ENCODE data around the gene TENT4B. TPM values are rescaled to one million over a fixed set of nuclear protein-coding genes. Genes with fewer than 3 reads are reported as not detected.

TENT4B gene
- total RNA-seq, 1 donor from 2014 or later = 8.4 TPM

DNA sequence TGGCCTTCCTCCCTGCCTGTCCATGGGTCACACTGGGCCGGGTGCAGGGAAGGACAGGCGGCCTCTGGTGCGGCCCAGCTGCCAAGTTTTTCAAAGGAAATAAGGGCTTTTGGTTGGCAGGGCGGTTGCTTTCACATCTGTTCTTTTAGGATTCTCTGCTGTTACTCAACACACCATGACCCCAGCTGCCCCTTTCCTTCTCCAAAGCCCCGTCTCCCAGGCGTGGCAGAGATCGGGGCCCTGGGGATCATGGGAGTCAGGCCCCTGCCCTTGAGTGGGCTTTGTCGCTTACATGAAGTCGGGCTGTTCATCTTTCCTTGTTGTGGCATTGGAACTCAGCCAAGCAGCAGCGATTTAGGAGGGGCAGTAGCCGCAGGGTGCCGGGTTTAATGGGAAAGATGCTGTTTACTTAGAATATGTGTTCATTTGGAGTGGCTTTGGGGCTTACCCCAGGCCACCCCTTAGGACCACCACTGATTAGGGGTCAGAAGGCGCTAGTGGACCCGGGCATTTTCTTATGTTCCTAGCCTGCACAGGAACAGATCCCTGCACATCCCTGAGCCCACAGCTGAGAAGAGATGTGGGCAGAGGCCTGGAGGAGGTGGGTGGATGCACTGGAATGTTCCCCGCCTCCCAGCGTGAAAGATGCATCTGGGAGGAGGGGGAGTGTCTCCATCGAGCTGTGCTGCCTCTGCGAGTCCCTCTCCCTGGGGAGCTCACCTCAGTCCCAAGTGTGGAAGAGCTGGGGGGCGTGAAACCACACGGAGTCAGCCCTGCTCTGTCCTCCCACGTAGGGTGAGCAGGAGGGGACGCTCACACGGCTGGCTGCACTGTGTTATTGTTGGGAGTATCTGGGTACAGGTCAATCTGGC lies 106.5 kb downstream of the TENT4B start:
- no peak overlapping the region for H3K27ac Mint-ChIP-seq (ENCODE audit: unreplicated experiment)
- H3K4me3 Mint-ChIP-seq (ENCODE audit: unreplicated experiment) = peak overlapping the region; percentile 3
- peaks cover 4% of the 10 kb centered on the region for H3K9me3 Mint-ChIP-seq (ENCODE audit: low read depth)
- peaks cover 9% of the 10 kb centered on the region for H3K27me3 Mint-ChIP-seq (ENCODE audit: low read depth)
- DNase-seq (ENCODE audit: low spot score) = peak; percentile 61
- H3K36me3 Mint-ChIP-seq (ENCODE audit: low read depth) = no peaks in the 10 kb centered on the region
- H3K4me1 Mint-ChIP-seq (ENCODE audit: low read depth) = peaks cover 17% of the 10 kb centered on the region
- TF ChIP-seq, protein P1, sequence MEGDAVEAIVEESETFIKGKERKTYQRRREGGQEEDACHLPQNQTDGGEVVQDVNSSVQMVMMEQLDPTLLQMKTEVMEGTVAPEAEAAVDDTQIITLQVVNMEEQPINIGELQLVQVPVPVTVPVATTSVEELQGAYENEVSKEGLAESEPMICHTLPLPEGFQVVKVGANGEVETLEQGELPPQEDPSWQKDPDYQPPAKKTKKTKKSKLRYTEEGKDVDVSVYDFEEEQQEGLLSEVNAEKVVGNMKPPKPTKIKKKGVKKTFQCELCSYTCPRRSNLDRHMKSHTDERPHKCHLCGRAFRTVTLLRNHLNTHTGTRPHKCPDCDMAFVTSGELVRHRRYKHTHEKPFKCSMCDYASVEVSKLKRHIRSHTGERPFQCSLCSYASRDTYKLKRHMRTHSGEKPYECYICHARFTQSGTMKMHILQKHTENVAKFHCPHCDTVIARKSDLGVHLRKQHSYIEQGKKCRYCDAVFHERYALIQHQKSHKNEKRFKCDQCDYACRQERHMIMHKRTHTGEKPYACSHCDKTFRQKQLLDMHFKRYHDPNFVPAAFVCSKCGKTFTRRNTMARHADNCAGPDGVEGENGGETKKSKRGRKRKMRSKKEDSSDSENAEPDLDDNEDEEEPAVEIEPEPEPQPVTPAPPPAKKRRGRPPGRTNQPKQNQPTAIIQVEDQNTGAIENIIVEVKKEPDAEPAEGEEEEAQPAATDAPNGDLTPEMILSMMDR (IDR thresholded peaks at IDR 0.05) = no peak

DNA sequence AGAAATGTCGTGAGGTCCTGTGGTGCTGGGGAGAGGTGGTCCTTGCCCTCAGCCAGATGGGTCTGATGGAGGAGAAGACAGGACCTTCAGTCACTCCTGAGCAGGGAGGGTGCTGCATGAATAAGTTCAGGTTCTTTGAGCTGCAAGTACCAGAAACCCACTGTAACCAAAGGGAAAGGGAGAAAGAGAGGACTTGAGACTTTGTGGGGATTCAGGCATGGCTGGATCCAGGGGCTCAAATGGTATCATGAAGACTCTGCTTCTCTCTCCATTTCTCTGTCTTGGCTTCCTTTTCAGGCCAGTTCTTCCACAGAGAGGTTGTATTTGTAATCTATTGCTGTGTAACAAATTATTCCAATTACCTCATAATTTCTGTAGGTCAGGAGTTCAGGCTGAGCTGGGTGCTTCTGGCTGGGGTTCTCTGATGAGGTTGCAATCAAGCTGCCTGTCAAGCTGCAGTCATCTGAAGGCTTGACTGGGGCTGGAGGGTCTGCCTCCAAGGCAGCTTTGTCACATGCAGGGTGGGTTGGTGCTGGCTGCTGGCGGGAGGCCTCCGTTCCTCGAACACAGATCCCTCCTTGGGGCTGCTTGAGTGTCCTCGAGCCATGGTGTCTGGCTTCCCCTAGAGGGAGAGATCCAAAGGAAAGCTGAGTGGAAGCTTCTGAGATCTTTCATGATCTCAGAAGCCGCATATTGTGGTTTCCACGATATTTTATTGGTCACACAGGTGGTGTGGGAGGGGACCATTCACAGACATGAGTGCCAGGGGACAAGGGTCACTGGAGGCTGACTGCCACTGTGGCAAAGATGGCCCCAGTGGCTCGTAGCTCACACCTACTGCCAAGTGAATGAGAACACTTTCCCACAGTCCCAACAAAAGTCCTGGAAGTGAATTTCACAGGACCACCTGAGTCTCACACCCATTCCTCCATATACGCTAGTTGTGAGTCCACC lies 107.4 kb downstream of the TENT4B start:
- TF ChIP-seq, protein P1 (IDR thresholded peaks at IDR 0.05) = no peak
- no peak overlapping the region for H3K4me3 Mint-ChIP-seq (ENCODE audit: unreplicated experiment)
- no peak overlapping the region for H3K27ac Mint-ChIP-seq (ENCODE audit: unreplicated experiment)
- no peaks in the 10 kb centered on the region for H3K36me3 Mint-ChIP-seq (ENCODE audit: low read depth)
- H3K4me1 Mint-ChIP-seq (ENCODE audit: low read depth) = peaks cover 19% of the 10 kb centered on the region
- peaks cover 8% of the 10 kb centered on the region for H3K27me3 Mint-ChIP-seq (ENCODE audit: low read depth)
- peak; percentile 59 for DNase-seq (ENCODE audit: low spot score)
- peaks cover 5% of the 10 kb centered on the region for H3K9me3 Mint-ChIP-seq (ENCODE audit: low read depth)

DNA sequence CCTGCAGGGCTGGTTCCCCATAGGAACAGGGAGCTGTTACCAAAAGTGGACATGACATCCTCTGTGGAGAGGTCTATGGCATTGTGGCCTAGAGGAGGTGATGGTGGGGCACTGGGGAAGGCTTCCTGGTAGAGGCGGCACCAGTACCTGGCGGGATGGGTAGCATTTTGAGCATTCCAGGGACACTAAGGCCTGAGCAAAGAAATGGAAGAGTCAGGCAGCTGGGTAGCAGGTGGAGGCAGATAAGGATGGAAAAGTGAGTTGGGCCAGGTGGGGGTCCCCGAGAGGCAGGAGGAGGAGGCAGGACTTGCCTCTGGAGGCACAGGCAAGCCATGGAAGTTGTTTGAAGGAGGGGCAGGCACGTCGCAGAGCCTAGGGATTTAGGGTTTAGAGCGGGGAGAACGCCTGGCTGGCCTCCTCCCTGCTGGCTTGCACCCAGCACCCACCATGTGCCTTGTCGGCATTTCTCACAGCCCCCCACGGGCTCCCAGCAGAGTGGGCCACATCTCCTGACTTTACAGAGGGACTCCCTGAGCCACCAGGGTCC lies 108.1 kb downstream of the TENT4B start:
- DNase-seq (ENCODE audit: low spot score) = peak; percentile 51
- H3K9me3 Mint-ChIP-seq (ENCODE audit: low read depth) = peaks cover 2% of the 10 kb centered on the region
- peaks cover 7% of the 10 kb centered on the region for H3K27me3 Mint-ChIP-seq (ENCODE audit: low read depth)
- H3K4me3 Mint-ChIP-seq (ENCODE audit: unreplicated experiment) = no peak overlapping the region
- peaks cover 25% of the 10 kb centered on the region for H3K4me1 Mint-ChIP-seq (ENCODE audit: low read depth)
- no peaks in the 10 kb centered on the region for H3K36me3 Mint-ChIP-seq (ENCODE audit: low read depth)
- H3K27ac Mint-ChIP-seq (ENCODE audit: unreplicated experiment) = no peak overlapping the region
- TF ChIP-seq, protein P1 (IDR thresholded peaks at IDR 0.05) = no peak

DNA sequence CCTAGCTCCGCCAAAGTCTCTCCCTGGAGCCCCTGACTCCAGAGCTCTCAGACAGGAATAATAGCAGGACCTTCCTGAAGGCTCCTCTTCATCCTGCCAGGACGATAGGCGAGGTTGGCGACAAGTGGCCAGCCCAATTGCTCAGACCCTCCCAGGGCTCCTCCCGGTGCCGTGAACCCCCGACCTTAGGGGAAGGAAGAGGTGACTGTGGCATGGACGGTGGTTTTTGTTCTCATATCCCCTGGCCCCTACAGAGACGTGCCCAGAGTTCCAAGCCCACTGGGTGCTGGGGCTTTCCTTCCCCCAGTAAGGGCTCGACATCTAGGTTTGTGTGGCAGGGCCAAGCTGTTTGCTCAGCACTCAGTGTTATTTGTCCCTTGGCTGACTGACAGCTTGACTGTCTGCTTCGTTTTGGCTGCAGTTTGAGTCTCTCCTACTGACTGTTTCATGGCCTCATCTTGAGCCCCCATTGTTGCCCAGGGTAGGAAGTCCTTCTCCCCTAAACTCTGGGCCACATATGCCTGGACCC lies 108.7 kb downstream of the TENT4B start:
- no peaks in the 10 kb centered on the region for H3K36me3 Mint-ChIP-seq (ENCODE audit: low read depth)
- peaks cover 31% of the 10 kb centered on the region for H3K4me1 Mint-ChIP-seq (ENCODE audit: low read depth)
- DNase-seq (ENCODE audit: low spot score) = no peak
- peaks cover 7% of the 10 kb centered on the region for H3K27me3 Mint-ChIP-seq (ENCODE audit: low read depth)
- TF ChIP-seq, protein P1 (IDR thresholded peaks at IDR 0.05) = no peak
- H3K9me3 Mint-ChIP-seq (ENCODE audit: low read depth) = peaks cover 2% of the 10 kb centered on the region
- H3K4me3 Mint-ChIP-seq (ENCODE audit: unreplicated experiment) = no peak overlapping the region
- H3K27ac Mint-ChIP-seq (ENCODE audit: unreplicated experiment) = no peak overlapping the region

Data from chondrocyte (in vitro differentiated cells).